Hepatocyte (in vitro differentiated cells): Measurements from ENCODE around the gene USP27X. TPM values are rescaled to one million over a fixed set of nuclear protein-coding genes. Genes with fewer than 3 reads are reported as not detected.

Experiments
- DNase-seq: peaks from one replicate; pipeline ENCODE4 v3.0.0-alpha.2; 2016; ENCODE audit warnings: low spot score
- H2AFZ ChIP-seq: fragments of 200-600 bp; sonication (generic); 2 replicates; pipeline ENCODE4 v1.6.0; 2016; ENCODE audit warnings: antibody characterized with exemption, mild to moderate bottlenecking
- H3K27ac ChIP-seq: fragments of 200-600 bp; sonication (generic); 2 replicates; pipeline ENCODE4 v1.5.1; 2016; ENCODE audit warnings: mild to moderate bottlenecking
- H3K27me3 ChIP-seq: fragments of 200-600 bp; sonication (generic); 2 replicates; pipeline ENCODE4 v1.6.1; 2016
- H3K36me3 ChIP-seq: fragments of 200-600 bp; sonication (generic); replicated peaks from 2 replicates; pipeline ENCODE4 v1.5.1; 2016; ENCODE audit warnings: low read depth; ENCODE audit not compliant: insufficient read depth
- H3K4me1 ChIP-seq: fragments of 200-600 bp; sonication (generic); 2 replicates; pipeline ENCODE4 v1.5.1; 2016; ENCODE audit warnings: mild to moderate bottlenecking, moderate library complexity; ENCODE audit not compliant: insufficient read depth
- H3K4me2 ChIP-seq: fragments of 200-600 bp; sonication (generic); 2 replicates; pipeline ENCODE4 v1.6.0; 2016
- H3K4me3 ChIP-seq: fragments of 200-600 bp; sonication (generic); 2 replicates; pipeline ENCODE4 v1.5.1; 2016; ENCODE audit warnings: mild to moderate bottlenecking
- H3K79me2 ChIP-seq: fragments of 200-600 bp; sonication (generic); 2 replicates; pipeline ENCODE4 v1.6.0; 2017; ENCODE audit warnings: mild to moderate bottlenecking
- H3K9me2 ChIP-seq: fragments of 200-600 bp; sonication (generic); replicated peaks from 2 replicates; pipeline ENCODE4 v1.6.0; 2017; ENCODE audit warnings: mild to moderate bottlenecking; ENCODE audit not compliant: insufficient read depth
- H3K9me3 ChIP-seq: fragments of 200-600 bp; sonication (generic); 2 replicates; pipeline ENCODE4 v1.5.1; 2016; ENCODE audit warnings: low read depth, mild to moderate bottlenecking
- H4K20me1 ChIP-seq: fragments of 200-600 bp; sonication (generic); 2 replicates; pipeline ENCODE4 v1.6.0; 2016; ENCODE audit warnings: mild to moderate bottlenecking; ENCODE audit not compliant: insufficient read depth, poor library complexity, severe bottlenecking
- CTCF ChIP-seq: fragments of 200-600 bp; sonication (generic); IDR thresholded peaks from 2 replicates; pipeline ENCODE4 v1.5.1; 2016; ENCODE audit warnings: antibody characterized with exemption, mild to moderate bottlenecking; ENCODE audit not compliant: poor library complexity
- EZH2 ChIP-seq: fragments of 200-600 bp; sonication (generic); IDR thresholded peaks from 2 replicates; pipeline ENCODE4 v1.6.1; 2016; ENCODE audit warnings: antibody characterized with exemption, mild to moderate bottlenecking, borderline replicate concordance
- EZH2phosphoT487 ChIP-seq: fragments of 200-600 bp; sonication (generic); IDR thresholded peaks from one replicate; pipeline ENCODE4 v1.6.1; 2018; ENCODE audit warnings: antibody characterized with exemption, mild to moderate bottlenecking, low read depth, moderate library complexity; ENCODE audit not compliant: unreplicated experiment, severe bottlenecking
- WGBS: methylation state at CpG from one replicate; pipeline ENCODE4 v1.1.6; 2016; ENCODE audit warnings: low lambda C conversion rate; ENCODE audit errors: missing lambda C conversion rate; 5-methylcytosine and 5-hydroxymethylcytosine counted together
- polyA plus RNA-seq: library from polyadenylated mRNA; unstranded; fragments of >200 nt; fragmentation: Nextera tagmentation; extraction: Ambion mirVana; gene quantifications from 2 replicates; pipeline ENCODE4 v1.2.1, GENCODE V29; 2016
- total RNA-seq: library from RNA; depleted of rRNA; stranded (reverse); fragments of >200 nt; gene quantifications from 2 replicates; pipeline ENCODE4 v1.2.3, GENCODE V29; 2014

The USP27X gene
- total and polyA plus RNA-seq, 2 experiments from 2014 or later = 1.3 to 6.1 TPM

- no peaks in the 10 kb centered on the region for H3K9me2 ChIP-seq
- no peaks in the 10 kb centered on the region for H3K36me3 ChIP-seq
- H3K4me2 ChIP-seq = peak overlapping the region; percentile 79
- H3K27me3 ChIP-seq = no peaks in the 10 kb centered on the region
- WGBS = 60% methylated on average over 5 of the region's 5 CpGs
- H4K20me1 ChIP-seq = no peaks in the 10 kb centered on the region
- no peak overlapping the region for H3K4me3 ChIP-seq
- H3K79me2 ChIP-seq = peaks cover 17% of the 10 kb centered on the region
- peak; percentile 41 for DNase-seq
- H3K27ac ChIP-seq = peak overlapping the region; percentile 90
- TF ChIP-seq EZH2phosphoT487 (no peak), CTCF (no peak), EZH2 (no peak)
- no peak overlapping the region for H2AFZ ChIP-seq
- H3K9me3 ChIP-seq = no peaks in the 10 kb centered on the region
- H3K4me1 ChIP-seq = peaks cover 11% of the 10 kb centered on the region
Observed at GRCh38 chrX:49877397-49878101, 1.7 kb upstream of the USP27X start.

- peak overlapping the region; percentile 1 for H3K4me3 ChIP-seq
- no peaks in the 10 kb centered on the region for H3K36me3 ChIP-seq
- H3K4me2 ChIP-seq = peak overlapping the region; percentile 79
- no peaks in the 10 kb centered on the region for H3K9me3 ChIP-seq
- no peaks in the 10 kb centered on the region for H3K27me3 ChIP-seq
- H3K4me1 ChIP-seq = peaks cover 11% of the 10 kb centered on the region
- no peak for TF ChIP-seq EZH2
- TF ChIP-seq CTCF = no peak
- TF ChIP-seq EZH2phosphoT487 = no peak
- peak overlapping the region; percentile 90 for H3K27ac ChIP-seq
- H4K20me1 ChIP-seq = no peaks in the 10 kb centered on the region
- WGBS = 50% methylated on average over 27 of the region's 28 CpGs
- peak overlapping the region; percentile 76 for H2AFZ ChIP-seq
- H3K9me2 ChIP-seq = no peaks in the 10 kb centered on the region
- peaks cover 17% of the 10 kb centered on the region for H3K79me2 ChIP-seq
- DNase-seq = no peak
Observed at GRCh38 chrX:49878128-49878833, 1.0 kb upstream of the USP27X start.

GRCh38 chrX:49879656-49880277 lies 483 bp downstream of the USP27X start:
- no peaks in the 10 kb centered on the region for H3K36me3 ChIP-seq
- no peaks in the 10 kb centered on the region for H3K9me2 ChIP-seq
- H2AFZ ChIP-seq = peak overlapping the region; percentile 22
- no peaks in the 10 kb centered on the region for H4K20me1 ChIP-seq
- H3K9me3 ChIP-seq = no peaks in the 10 kb centered on the region
- peak overlapping the region; percentile 1 for H3K4me3 ChIP-seq
- no peaks in the 10 kb centered on the region for H3K27me3 ChIP-seq
- H3K4me2 ChIP-seq = peak overlapping the region; percentile 79
- no peak for DNase-seq
- H3K27ac ChIP-seq = peak overlapping the region; percentile 90
- H3K79me2 ChIP-seq = peaks cover 17% of the 10 kb centered on the region
- TF ChIP-seq EZH2 (no peak), EZH2phosphoT487 (no peak), CTCF (no peak)
- WGBS = 41% methylated on average over 13 of the region's 55 CpGs
- peaks cover 11% of the 10 kb centered on the region for H3K4me1 ChIP-seq
